AG04450 (cell line): ENCODE measurements around the gene MTA1. TPM values are rescaled to one million over a fixed set of nuclear protein-coding genes. Genes with fewer than 3 reads are reported as not detected.

Source experiments
- CTCF ChIA-PET: fragments of 300-600, 350-600 bp; formaldehyde crosslinking; extraction: SDS; loops from one replicate; lab custom pipeline; 2022; ENCODE audit warnings: antibody characterized with exemption, inconsistent platforms; lab: Charles Lee
- POLR2A ChIA-PET: fragments of 350-600 bp; formaldehyde crosslinking; extraction: SDS; loops from one replicate; lab custom pipeline; 2021; ENCODE audit warnings: antibody characterized with exemption, inconsistent platforms; lab: Yijun Ruan, JAX
- DNase-seq: peaks from one replicate; pipeline ENCODE4 v3.0.0-alpha.2; 2011; ENCODE audit warnings: low read depth, low spot score
- H3K27ac ChIP-seq: one replicate; pipeline ENCODE4 v1.5.1; 2012; ENCODE audit warnings: low read depth, low read length, control low read depth
- H3K27me3 ChIP-seq: one replicate; pipeline ENCODE4 v1.6.0; 2012; ENCODE audit warnings: low read length; ENCODE audit not compliant: control insufficient read depth, insufficient read depth
- H3K4me3 ChIP-seq: 2 replicates; pipeline ENCODE4 v1.5.1; 2011; ENCODE audit warnings: mild to moderate bottlenecking, low read depth, low read length, control low read depth
- H3K9me3 ChIP-seq: 2 replicates; pipeline ENCODE4 v1.5.1; 2012; ENCODE audit warnings: low read length; ENCODE audit not compliant: control insufficient read depth, insufficient read depth
- polyA plus RNA-seq: library from polyadenylated mRNA; depleted of rRNA; stranded (reverse); fragments of >200 nt; gene quantifications from 2 replicates; pipeline ENCODE4 v1.2.3, GENCODE V29; 2011
- TF ChIP-seq, protein P1 (sequence below): IDR thresholded peaks from 2 replicates; pipeline ENCODE4 v1.5.1; 2011; ENCODE audit warnings: low read depth, low read length, control low read depth, inconsistent platforms

Gene MTA1
- polyA plus RNA-seq, 1 experiment = 36.0 TPM

DNA sequence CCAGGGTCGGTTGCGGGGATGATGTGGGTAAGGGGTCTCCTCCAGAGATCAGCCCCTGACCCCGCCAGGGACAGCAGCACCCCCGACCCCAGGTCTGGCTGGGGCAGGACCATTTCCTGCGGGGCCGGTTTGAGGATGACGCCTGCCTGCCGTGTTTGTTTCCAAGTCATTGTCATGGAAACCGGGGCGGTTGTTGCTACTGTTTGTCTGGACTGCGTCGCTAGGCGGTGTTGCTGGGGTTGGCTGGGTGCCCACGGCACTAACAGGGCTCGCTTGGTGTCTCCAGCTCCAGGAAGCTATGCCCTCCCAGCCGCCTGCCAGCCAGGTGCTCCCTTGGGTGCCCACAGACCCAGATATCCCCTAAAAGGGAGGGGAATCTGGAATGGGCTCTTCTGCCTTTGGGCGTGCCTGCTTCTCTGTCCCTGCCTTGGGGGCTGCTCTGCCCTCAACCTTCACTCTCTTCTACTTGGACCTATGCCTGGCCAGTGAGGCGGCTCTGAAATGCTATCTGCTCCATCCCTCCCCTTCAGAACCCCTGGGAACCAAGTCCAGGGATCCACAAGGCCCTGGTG is 62.3 kb downstream of the MTA1 start:
- Histone ChIP-seq H3K9me3 (no peaks in the 10 kb centered on the region; the same call in 1 of the 2 replicates), H3K4me3 (peak overlapping the region; percentile 55), H3K27ac (peak overlapping the region; percentile 85), H3K27me3 (peaks cover 17% of the 10 kb centered on the region)
- DNase-seq = peak; percentile 87
- ChIA-PET CTCF (interaction anchor here (0.6 to 2.9 kb wide), 8 partner anchors 8 to 113 kb away, joined by 3 to 52 read pairs (median 6); partner anchors contain the start of gene TEDC1), POLR2A (interaction anchor here (1.7 to 2.7 kb wide), 2 partner anchors 8 to 181 kb away, joined by 4 to 15 read pairs; partner anchors contain the start of gene BRF1)
- TF ChIP-seq, protein P1, sequence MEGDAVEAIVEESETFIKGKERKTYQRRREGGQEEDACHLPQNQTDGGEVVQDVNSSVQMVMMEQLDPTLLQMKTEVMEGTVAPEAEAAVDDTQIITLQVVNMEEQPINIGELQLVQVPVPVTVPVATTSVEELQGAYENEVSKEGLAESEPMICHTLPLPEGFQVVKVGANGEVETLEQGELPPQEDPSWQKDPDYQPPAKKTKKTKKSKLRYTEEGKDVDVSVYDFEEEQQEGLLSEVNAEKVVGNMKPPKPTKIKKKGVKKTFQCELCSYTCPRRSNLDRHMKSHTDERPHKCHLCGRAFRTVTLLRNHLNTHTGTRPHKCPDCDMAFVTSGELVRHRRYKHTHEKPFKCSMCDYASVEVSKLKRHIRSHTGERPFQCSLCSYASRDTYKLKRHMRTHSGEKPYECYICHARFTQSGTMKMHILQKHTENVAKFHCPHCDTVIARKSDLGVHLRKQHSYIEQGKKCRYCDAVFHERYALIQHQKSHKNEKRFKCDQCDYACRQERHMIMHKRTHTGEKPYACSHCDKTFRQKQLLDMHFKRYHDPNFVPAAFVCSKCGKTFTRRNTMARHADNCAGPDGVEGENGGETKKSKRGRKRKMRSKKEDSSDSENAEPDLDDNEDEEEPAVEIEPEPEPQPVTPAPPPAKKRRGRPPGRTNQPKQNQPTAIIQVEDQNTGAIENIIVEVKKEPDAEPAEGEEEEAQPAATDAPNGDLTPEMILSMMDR = peak; percentile 27; the same call in 1 of the 2 replicates

DNA sequence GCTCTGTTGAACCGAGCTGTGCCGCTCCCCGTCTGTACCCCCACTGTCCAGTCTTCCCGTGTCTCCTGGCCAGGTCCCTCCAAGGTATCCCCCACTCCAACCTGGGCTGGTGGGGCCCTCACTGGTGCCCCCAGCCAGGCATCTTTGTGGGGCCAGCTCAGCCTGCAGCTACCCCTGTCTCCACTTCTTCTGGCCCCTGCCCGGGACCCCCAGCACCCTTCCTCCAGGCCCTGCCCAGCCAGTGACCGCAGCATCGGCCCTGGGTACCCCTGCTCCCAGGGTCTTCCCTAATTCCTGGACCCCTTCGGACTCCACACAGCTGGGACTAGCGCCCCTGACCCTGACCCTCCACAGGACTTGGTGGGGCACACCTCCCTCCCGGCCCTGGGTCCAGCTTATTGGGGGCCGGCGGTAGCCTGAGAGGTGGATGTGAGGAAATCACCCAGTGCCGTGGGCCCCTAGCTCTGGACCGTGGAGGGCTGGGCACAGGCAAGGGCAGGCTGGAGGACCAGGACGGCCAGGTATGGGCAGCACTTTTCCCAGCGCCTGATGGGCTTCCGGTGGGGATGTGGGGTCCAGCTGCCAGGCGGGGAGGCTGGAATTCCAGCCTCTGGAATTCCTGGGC is 63.0 kb downstream of the MTA1 start:
- no peak overlapping the region for H3K4me3 ChIP-seq
- H3K27me3 ChIP-seq = peaks cover 22% of the 10 kb centered on the region
- H3K9me3 ChIP-seq = no peaks in the 10 kb centered on the region; the same call in 1 of the 2 replicates
- TF ChIP-seq, protein P1 = no peak
- DNase-seq = no peak
- ChIA-PET POLR2A (interaction anchor here (2.7 kb wide), 1 partner anchor 7 kb away, joined by 15 read pairs; no protein-coding TSS in a partner anchor), CTCF (interaction anchor here (1.8 to 2.9 kb wide), 3 partner anchors 12 to 46 kb away, joined by 8 to 37 read pairs (median 9); no protein-coding TSS in a partner anchor)
- H3K27ac ChIP-seq = no peak overlapping the region

GRCh38 chr14:105483300-105484068 is 63.9 kb downstream of the MTA1 start:
- Histone ChIP-seq H3K27me3 (peaks cover 27% of the 10 kb centered on the region), H3K9me3 (no peaks in the 10 kb centered on the region; the same call in 1 of the 2 replicates), H3K27ac (no peak overlapping the region), H3K4me3 (no peak overlapping the region)
- POLR2A ChIA-PET = no interaction called here
- TF ChIP-seq, protein P1 = no peak
- no peak for DNase-seq
- CTCF ChIA-PET = interaction anchor here (1.8 to 2.9 kb wide), 2 partner anchors 27 to 45 kb away, joined by 8 to 9 read pairs; no protein-coding TSS in a partner anchor

- TF ChIP-seq, protein P1 = no peak
- H3K9me3 ChIP-seq = no peaks in the 10 kb centered on the region; the same call in 1 of the 2 replicates
- no peak for DNase-seq
- no peak overlapping the region for H3K27ac ChIP-seq
- POLR2A ChIA-PET = no interaction called here
- H3K4me3 ChIP-seq = no peak overlapping the region
- CTCF ChIA-PET = no interaction called here
- peaks cover 27% of the 10 kb centered on the region for H3K27me3 ChIP-seq
These were observed 64.7 kb downstream of the MTA1 start for GRCh38 chr14:105484069-105484996.
